GM12874 (cell line): ENCODE results near the gene CEP350.

Experiments
- CTCF ChIP-seq: IDR thresholded peaks from 2 replicates; pipeline ENCODE4 v1.5.1; 2011; ENCODE audit warnings: low read depth, mild to moderate bottlenecking, control low read depth, low read length, moderate library complexity; ENCODE audit not compliant: insufficient read depth

CEP350 gene

DNA sequence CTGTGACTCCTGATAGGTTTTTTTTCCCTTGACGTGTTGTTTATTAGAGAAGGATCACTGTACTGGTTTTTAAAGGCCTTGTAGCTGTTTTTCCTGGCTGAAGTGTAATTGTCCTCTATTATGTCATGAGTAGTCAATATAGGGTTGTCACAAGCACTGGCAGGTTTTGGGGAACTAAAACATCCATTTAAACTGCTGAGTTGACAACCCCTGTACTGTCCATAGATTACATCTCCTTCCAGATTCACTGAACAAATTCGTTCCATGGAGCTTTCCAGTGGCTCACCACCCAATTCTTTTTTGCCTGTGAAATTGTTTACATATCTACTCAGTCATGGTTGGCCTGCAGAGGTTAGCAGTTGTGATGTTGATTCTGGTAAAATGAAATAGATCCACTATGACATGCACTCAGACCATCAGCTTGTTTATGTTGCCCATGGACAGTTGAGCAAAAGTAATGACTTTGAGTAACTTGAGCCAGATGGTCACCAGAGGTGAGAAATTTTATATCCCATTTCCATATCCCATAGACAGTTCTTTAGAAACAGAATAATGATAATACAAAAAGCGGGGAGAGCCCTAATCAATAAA lies 140.2 kb downstream of the CEP350 start:
- no peak for TF ChIP-seq CTCF

DNA sequence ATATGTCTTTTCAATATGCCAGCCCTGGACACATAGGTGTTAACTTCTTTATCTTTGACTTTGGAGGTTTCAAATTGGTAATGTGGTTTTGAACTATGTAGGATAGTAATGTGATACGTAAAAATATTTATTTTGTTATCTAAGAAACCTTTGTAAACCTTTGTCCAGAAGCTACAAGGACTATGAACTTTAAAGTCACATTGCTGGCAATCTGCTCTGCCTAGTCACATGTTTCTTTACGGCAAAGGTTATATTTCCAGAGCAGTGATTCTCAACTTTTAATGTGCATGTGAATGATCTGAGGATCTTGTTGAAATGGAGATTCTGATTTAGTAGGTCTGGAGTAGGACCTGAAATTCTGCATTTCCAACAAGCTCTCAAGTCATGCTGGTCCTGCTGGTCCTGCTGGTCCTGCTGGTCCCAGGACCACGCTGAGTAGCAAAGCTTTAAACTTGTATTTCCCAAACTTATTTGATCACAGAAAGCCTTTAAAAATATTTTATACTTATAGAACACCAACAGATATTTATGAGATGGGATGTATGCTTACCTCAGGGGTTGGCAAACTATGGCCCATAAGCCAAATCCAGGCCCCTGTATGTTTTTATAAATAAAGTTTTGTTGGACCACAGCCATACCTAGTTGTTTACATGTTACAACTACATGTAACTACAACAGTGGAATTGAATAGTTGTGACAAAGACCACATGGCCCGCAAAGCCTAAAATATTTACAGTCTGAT lies 142.1 kb downstream of the CEP350 start:
- TF ChIP-seq CTCF = no peak

DNA sequence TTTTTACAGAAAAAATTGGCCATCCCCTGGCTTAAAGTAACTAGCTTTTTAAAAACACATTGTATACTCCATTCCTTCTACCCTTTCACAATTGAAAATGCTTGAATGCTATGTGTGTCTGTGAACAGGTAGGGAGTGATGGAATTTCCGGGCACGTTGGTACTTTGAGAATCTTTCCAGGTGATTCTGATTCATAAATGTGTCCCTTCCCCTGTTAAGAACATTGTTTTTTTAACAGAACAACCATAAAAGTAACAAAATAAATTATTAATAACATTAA lies 142.7 kb downstream of the CEP350 start:
- no peak for TF ChIP-seq CTCF

GRCh38 chr1:180101411-180101810 lies 146.8 kb downstream of the CEP350 start:
- TF ChIP-seq CTCF = no peak

- no peak for TF ChIP-seq CTCF
Measured at GRCh38 chr1:180103819-180104218, 149.2 kb downstream of the CEP350 start.

- TF ChIP-seq CTCF = no peak
Measured at GRCh38 chr1:180112091-180112490, 157.5 kb downstream of the CEP350 start.

DNA sequence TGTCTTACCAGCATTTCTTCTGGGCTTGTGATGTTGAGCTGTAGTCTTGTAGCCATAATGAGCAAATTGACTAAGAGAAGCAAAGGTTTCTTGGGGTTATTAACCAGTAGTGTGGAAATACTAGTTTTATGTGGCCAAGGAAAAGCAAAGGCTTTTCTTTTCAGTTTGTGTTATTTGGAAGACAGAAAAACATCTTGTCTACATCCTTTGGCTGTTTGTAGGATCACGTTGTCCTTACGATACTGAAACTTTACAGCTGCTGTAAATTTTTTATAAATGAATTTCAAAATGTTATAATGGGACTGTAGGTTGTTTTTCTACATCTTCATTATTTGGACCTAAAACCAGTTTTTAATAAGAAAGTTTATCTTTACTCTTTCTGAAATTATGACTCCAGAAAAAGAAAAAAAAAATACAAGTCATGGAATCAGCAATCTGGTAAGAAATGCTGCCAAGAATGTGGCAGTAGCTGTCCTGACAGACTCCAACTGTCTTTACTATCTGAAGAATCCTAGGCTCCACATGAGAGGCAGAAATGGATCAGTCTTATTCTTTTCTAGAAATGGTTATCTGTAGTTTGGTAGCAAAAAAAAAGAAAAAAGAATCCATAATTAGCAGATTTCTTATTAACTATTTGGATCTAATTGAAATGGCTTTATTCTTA lies 158.5 kb downstream of the CEP350 start:
- no peak for TF ChIP-seq CTCF
